Stimulated activated CD8-positive, alpha-beta memory T cell treated with anti-CD3 and anti-CD28 coated beads, Interleukin-15, amount 100 ng/mL, for 1 hour (primary cell): ENCODE data around the gene CYYR1.

ENCODE experiments used
- DNase-seq: peaks from one replicate; pipeline ENCODE4 v3.0.0-alpha.2; 2020; ENCODE audit warnings: low read depth

CYYR1 gene

DNA sequence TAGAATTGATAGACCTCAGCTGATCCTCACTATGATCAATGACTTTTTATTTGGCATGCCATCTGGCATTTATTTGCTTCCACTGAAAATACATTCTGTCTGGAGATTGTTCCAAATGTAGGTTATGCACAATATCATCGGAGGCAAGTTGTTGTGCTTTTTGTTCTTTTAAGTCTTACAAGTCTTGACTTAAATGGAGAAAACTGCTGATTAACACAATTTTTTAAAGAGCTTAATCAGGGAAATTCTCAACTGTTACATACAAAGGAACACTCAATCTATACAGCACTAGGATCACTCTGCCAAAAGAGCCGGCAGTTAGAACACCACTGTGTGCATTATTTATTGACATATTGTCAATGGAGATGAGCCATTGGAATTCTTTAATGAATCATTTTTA lies 19.2 kb downstream of the CYYR1 start:
- DNase-seq = no peak

- no peak for DNase-seq
Measured at GRCh38 chr21:26550326-26550725, 22.8 kb downstream of the CYYR1 start.

GRCh38 chr21:26546446-26547097 lies 26.5 kb downstream of the CYYR1 start:
- no peak for DNase-seq

DNA sequence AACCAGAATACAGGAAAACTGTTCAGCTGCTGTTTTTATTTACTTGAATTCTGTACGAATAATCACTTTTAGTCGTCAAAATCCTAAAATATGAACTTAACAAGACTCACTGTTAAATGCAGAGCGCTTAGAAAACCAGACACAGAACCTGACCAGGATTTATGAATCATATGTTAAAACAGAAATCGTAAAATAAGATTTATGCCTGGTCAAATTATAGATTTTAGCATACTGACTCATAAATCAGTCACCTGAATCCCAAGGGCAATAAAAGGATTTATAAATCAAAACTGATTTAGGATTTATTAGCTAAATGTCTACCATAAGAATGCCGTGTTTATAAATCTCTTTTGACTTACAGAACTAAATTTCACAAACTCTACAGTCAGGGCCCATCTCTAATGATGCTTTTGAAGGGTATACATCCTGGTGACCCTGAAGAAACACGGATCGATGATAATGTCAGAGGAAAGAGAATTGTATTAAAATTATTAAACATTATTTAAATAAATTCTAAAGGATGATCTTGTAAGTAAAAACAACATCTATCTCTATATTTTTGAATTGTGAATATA lies 28.8 kb downstream of the CYYR1 start:
- no peak for DNase-seq

DNA sequence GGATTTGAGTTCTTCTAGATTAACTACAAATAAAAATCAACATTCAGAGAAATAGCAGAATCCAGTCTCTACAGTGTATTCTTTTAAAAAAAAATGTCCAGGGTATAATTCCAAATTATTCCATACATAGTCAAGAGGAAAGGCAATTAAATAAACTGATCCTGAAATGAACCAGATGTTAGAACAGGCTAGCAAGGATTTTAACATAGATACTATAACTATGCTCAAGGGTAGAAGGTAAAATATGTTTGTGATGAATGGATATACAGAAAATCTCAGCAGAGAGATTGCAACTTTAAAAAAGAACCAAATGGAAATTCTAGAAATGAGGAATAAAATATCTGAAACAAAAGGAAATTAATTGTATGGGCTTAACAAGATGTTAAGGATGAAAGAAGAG lies 32.4 kb downstream of the CYYR1 start:
- DNase-seq = no peak

GRCh38 chr21:26539566-26539965 lies 33.5 kb downstream of the CYYR1 start:
- DNase-seq = no peak

DNA sequence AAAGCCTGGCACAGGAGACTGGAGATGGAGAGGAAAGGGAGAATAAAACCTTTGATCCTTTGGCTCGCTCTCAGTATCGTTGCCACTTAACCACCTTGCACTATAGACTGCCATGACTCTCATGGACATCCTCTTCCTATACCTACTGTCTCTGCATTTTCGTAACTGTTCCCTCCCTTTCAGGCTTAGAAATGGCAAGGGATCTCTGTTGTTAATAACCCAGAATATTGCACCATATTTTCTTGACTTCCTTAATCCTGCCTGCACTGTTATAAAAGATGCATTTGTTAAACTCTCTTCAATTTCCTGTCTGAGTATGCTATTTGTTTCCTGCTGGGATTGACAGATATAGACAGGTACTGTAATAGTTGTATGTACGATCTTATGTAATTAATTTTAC lies 38.6 kb downstream of the CYYR1 start:
- DNase-seq = no peak

GRCh38 chr21:26532208-26532607 lies 40.9 kb downstream of the CYYR1 start:
- DNase-seq = no peak

DNA sequence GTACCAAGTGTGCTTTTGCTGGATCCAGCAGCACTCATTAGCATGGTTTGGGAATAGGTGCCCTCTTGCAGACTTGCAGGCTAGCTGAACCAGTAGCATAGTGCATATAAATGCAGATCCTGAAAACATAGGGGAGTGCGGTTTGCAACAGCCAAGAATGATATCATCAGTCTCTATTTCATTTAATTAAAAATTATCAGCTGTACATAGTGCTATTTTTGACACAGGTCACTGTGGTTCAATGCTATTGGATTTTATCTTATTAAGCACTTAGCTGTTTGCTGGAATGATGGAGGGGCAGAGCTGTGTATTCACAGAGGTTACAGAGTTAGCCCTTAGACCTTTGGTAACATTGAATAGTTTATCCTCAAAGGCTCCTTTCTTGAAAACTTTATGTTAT lies 43.6 kb downstream of the CYYR1 start:
- no peak for DNase-seq

DNA sequence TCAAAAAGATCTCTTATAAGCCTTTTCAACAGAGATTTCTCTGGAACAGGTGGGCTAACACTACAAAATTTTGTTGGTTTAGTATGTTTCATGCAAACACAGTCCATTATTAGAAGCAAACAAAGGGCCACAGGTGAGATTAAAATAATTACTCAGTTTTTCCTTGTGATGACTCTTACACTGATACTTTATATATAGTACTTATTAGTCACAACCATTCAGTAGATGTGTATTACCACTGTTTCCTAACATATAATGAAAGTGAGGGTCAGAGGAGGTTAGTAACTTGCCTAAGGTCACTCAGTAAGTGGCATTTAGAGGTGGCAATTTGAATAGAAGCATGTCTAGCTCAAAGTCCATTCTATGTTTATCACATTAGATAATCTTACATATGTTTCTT lies 44.2 kb downstream of the CYYR1 start:
- no peak for DNase-seq

DNA sequence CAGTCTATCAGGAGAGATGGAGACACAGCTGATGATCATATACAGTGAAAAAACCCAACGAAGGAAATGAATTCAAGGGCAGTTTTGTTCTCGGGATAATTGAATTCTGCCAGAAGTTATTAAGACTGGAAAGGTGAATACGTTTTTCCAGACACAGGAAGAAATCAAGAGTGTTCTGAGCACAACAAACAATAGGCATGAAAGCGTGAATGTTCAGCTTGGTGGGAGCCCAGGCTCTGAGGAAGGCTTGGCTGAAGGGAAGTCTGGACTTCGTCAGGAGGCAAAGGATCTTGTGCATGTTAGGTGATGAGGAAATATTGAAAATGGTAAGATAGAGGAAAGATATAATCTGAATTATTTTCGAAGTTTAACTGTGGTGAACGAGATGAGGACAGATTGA lies 50.4 kb downstream of the CYYR1 start:
- DNase-seq = no peak

DNA sequence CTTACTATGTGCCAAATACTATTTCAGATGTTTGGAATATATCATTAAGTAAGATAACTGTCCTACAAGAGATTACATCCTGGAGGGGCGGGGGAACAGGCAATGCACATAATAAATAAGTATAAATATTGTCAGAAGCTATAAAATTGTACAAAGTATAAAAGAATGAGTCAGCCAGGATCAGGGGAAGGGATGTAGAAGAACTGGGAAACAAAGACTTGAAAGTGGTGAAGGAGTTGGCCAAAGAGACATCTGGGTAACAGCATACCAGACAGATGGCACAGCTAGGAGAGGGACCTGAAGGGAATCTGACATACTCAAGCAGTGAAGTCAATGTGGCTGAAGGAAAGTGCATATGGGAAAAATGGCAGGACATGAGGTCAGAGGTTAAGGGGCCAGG lies 53.9 kb downstream of the CYYR1 start:
- no peak for DNase-seq

DNA sequence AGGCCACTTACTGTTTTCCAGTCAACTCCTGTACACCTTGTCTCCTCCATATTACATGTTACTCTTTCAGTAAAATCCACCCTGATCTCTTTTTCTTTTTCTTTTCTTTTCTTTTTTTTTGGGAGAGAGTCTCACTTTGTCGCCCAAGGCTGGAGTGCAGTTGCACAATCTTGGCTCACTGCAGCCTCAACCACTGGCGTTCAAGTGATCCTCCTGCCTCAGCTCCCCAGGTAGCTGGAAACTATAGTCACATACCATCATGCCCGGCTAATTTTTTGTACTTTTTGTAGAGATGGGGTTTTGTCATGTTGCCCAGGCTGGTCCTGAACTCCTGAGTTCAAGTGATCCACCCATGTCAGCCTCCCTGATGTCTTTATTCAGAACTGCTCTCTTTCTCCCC lies 57.8 kb downstream of the CYYR1 start:
- no peak for DNase-seq

DNA sequence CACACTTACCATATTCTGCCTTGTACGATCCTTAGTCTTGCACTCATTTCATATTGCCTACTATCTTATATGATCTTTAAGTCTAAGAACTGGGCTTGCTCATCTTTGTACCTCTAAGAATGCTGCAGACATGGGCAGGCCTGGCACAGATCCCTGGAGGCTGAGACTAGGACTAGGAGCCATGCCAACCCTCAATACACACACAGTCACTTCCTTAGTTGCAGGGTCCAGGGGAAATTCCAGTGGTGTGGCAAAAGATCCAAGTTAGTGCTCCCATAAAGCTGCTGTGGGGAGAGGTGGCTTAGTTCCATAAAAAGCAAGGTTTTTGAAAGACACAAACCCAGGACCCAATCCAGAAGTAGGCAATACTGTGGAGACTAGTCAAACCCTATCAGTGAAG lies 59.9 kb downstream of the CYYR1 start:
- DNase-seq = no peak

DNA sequence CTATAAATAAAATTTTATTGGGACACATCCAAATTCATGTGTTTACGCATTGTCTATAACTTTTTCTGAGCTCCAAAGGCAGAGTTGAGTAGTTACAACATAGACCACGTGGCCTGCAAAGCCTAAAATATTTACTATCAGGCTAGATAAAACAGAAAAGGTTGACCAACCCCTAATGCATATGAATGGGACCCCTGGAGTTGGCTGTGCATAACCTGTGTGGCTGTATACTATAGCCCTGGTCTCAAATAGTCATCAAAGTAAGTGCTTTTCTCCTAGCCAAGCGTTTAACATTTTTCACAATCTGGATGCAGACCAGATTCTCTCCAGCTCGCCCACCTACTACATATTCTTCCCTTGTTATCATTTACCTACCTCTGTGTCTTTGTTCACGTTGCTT lies 60.4 kb downstream of the CYYR1 start:
- DNase-seq = no peak

DNA sequence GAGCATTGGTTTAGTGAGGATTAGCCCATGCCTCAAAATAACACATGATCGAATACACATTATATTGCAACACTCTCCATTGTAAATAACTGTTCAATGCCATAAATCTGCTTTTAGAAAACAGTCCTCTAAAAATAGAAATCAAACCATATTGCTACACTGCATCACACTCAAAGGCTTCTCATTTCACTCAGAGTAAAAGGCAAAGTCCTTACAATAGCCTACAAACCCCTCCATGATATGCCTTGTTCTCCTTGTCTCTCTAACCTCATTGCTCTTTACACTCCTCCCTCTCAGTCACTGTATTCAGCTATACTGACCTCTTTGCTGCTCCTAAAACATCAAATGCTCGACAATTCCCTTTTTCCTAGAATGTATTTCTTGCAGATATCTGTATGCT lies 64.2 kb downstream of the CYYR1 start:
- DNase-seq = no peak

DNA sequence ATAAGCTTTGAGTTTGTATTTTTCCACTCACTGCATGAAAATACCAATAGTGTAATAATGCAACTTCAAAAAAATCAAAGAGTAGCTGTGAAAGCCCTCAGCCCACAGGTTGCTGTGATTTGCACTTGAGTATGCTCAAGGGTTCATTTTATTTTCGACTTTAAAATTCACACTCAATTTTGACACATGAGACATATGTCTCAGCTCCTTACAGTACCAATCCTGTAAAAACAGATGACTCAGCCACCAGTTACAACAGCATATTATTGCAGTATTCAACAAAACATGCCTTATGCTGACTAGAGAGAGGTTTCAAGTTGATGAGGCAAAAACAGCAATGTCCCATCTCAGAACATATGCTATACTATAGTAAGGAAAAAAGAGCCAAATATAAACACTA lies 66.1 kb downstream of the CYYR1 start:
- no peak for DNase-seq

DNA sequence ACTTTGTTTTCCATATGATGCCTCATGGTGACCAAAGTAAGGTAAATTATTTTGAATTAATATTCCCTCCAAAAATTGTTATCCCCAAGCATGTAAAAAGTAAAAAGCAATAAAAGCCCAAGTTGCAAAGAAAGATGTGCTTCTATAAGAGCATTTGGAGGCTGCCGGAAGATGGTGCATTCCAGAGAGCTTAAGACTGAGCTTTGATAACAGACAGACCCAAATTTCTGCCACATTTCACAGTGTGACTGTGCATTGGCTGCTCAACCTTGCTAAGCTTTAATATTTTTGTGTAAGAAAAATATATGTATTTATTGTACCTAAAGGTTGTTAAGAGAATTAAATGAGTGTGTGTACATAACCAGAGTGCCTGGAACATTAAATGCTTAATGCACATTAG lies 67.9 kb downstream of the CYYR1 start:
- DNase-seq = no peak

DNA sequence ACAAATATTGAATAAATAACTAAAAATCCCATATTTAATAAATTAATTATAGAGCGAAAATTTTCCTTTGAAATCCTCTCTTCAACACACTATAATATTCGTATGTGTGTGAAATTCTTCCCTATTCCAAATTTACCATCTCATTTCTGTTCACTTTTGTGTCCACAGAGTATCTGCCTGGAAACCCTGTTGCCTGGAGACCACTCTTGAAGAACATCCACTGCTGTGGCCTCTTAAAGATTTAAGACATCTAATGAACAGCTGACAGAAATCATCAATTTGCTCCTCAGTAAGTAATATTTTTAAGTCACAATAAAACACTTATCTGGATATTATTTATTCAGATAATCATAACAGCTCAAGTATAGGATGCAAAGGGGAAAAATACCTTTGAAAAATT lies 69.7 kb downstream of the CYYR1 start:
- DNase-seq = no peak

DNA sequence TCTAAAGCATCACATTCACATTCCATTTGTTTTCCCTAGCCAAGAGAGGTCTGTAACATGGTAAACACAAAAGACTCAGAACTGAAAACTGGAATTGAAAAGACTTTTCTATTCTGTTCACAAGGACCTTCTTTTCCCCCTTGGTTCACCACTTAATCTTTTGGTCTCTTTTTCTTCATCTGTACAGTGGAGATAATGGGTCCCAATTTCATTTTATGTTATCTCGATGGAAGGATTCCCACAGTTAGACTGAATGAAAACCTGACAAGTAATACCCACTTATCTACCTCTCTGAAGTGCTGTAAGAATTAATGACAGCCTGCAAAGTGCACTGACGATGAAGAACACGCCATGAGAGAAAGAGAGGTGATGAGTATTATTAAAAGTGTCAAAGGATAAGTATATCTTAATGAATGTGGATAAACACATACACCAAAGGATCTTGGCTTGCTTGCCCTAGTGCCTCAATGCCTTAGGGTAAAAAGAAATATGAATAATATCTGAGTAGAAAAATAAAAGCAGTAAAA lies 71.5 kb downstream of the CYYR1 start:
- no peak for DNase-seq

DNA sequence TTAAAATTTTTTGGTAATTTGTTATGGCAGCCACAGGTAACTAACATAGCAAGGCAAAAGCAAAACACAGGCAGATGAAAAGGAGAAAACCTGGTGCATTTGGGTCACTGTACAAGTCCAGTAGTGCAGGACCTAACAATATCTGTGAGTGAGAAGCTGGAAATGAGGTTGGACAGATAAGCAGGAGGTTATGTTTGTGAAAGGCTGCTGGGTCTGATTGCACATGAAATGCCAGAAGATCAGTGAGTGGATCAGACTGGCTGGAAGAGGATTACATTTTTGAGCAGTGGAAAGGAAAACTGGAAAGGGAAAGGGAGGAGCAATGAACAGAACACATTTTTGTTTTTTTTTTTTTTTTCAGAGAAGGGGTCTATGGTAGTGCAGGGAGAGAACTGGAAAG lies 73.6 kb downstream of the CYYR1 start:
- no peak for DNase-seq

DNA sequence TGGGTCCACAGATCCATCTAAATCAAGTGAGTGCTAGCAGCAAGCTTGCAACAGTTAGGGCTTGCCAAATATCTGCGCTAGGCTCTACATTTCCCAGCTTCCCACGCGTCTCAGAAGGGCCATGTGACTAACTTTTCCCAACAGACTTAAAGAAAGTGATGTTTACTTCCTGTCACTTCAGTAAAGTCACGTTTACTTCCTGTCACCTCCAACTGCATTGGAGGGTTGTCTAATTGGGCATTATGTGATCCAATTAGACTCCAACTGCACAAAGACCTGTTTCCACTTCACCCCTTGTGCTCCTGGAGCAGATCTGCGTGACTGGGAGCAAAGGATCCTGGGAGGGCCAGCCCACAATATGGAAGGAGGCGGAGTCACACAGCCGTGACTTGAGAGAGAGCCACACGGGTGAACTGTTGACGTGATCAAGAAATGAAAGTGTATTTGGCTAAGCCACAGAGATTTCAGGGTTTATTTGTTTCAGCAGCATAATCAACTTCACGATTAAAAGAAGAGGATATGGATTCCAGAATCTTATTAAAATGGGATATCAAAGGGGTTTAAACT lies 77.7 kb downstream of the CYYR1 start:
- DNase-seq = no peak

DNA sequence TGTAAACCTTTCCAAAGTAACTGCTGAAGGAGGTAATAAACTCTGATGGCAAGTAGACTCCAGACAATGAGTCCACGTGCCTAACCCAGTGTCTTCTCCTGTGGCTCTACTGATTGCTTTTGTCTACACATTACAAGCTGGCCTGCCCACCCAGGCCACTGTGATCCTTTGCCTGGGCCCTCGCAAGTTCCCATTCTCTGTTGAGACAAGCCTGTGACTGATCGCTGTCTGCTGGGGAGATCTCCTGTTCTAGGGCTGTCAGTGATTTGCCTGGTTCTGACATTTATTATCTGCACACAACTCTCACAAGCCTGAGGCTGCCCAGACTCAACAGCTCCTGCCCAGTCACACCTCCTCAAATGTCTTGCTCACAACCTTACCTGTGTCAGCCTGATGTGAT lies 81.4 kb downstream of the CYYR1 start:
- DNase-seq = no peak

GRCh38 chr21:26490771-26491170 lies 82.3 kb downstream of the CYYR1 start:
- DNase-seq = no peak
